Activated T-helper 1 cell treated with Interleukin-2 at 50 U/mL for 16 hours (primary cell): Measurements from ENCODE around the gene FLNA.
"Not testable (repeated sequence)": the region's sequence is repeated elsewhere in the genome, so short reads cannot be mapped to it uniquely, and the experiment has no call there.

ENCODE experiments used
- DNase-seq: peaks from one replicate; pipeline ENCODE4 v3.0.0-alpha.2; 2020; ENCODE audit warnings: low read depth

Gene FLNA

DNA sequence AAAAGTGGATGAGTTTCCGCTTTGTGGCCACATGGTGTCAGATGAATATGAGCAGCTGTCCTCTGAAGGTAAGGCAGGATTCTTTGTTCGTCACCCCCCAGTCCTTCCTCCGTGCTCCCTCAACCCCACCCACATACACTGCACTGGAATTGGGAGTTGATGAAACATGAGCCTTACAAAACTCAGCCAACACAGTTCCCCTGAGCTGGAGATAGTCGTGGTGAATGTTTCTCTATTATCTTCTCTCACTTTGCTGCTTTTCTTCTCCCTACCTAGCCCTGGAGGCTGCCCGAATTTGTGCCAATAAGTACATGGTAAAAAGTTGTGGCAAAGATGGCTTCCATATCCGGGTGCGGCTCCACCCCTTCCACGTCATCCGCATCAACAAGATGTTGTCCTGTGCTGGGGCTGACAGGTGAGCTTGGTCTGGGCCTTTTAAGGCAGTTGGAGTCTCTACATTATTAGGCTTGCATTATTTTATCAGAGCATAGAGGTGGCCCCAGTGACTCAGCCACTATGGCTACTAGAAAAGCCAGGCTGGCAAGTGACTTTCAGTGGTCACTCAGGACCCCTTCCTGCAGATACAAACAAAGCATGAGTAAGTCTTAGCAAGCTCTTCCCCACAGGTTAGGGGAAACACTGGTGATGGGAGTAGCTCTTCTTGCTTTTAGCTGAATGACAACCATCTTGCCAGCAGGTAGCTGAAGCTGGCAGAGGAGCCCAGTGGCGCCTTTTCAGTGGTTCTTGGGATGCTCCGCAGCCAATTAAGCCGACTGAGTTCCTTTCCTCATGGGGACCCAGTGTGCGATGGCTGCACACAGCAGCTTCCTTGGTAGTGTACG, 25.3 kb upstream of the FLNA start:
- no peak for DNase-seq

DNA sequence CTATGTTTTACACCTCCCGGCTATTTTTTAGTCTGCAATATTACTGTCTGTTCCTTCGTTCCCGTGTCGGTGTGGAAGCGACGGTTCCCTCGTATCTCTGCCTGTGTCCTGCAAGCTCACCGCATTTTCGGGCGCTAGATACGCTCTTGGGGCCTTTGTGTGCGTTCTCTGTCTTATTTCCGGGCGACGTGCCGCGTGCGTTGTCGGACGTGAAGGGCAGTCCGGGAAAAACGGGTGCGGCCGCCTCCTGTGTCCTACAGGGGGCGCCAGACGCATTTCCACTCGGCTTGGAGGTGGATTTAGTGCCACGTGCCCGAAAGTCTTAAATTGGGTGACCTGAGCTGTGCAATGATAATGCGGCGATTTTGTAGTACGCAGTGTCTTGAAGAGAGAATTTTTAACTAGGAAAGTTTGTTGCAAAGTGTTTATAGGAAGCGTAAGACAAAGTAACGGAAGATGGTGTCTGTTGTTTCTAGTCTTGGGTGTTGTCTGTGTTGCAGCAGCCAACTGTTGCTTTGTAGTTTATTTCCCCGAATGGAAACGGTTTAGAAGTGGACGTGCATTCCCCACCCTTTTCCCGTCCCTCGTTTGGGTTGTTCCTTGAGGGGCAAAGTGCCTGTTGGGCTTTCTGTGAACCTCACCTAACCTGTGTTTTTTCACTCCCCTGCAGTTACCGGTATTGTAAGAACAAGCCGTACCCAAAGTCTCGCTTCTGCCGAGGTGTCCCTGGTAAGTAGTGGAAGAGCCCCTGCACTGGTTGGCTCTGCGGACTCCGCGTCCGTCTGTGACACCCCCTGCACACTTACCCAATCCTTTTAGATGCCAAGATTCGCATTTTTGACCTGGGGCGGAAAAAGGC, 24.5 kb upstream of the FLNA start:
- DNase-seq: peak; percentile 69

DNA sequence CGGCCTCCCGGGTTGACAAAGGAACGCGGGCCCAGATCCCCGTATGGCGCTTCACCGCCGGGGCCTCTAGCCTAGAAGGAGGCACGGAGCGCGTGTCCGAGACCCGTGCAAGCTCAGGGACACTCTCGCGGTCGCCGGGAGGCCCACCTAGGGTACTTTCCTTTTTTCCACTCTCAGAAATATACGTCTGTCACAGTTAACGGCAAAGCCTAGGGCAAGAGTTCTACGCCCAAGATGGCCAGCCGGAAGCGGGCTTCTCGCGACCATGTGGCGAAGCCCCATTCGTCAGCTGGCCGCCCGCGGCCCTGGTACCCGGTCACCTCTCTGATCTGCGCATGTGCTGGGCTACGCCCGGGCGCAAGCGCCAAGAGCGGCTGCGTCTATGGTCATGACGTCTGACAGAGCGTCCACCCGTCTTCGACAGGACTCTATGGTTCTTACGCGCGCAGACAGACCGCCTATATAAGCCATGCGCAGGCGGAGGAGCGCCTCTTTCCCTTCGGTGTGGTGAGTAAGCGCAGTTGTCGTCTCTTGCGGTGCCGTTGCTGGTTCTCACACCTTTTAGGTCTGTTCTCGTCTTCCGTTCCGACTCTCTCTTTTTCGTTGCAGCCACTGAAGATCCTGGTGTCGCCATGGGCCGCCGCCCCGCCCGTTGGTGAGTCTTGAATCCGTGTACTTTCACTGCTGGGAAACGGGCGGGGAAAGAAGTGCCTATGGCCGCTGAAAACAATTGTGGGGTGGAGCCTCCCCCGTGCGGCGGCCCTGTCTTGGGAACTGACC, 23.6 kb upstream of the FLNA start, which contains the start of gene RPL10:
Gene RPL10, plus strand, starts transcription at position 490 of the 780 bp plus-strand sequence. Its CDS starts 143 bp downstream, at position 633.
- DNase-seq: peak; percentile 79

DNA sequence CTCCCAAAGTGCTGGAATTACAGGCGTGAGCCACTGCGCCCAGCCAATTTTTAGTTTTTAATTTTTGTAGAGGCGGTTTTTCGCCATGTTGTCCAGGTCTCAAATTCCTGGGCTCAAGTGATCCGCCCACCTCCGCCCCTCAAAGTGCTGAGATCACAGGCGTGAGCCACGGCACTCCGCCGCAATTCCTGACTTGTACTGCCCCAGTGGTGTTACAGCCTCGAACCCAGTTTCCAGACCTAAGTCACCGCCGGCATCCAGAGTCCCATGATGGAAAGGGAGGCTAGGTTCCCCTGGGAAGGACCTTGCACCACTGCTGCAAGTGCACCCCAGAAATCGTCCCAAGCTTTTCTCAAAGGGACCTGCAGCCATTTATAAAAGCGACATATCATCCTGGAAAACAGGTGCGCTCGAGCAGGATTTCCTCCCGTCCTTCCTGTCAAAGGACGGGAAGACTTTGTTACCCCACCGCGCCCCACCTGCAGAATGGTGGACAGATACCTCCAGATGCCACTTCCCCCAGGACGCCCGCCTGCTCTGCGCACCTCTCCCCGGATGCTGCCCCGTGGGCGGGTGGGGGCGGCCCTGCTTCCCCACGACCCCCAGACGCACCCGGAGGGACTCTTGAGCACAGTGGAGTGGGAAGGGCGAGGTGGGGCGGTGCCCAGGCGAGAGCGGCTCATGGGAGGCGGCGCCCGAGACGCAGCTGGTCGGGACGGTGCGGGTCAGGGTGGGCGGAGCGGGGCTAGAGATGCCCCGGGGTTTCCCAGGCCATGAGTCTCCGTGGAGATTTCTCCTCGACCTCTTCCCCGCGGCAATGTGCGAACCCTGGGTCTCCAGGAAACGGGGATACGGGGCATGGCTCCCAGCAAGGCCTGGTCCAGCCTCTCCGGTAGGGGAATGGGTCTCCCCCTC, 22.8 kb upstream of the FLNA start:
- peak; percentile 39 for DNase-seq

DNA sequence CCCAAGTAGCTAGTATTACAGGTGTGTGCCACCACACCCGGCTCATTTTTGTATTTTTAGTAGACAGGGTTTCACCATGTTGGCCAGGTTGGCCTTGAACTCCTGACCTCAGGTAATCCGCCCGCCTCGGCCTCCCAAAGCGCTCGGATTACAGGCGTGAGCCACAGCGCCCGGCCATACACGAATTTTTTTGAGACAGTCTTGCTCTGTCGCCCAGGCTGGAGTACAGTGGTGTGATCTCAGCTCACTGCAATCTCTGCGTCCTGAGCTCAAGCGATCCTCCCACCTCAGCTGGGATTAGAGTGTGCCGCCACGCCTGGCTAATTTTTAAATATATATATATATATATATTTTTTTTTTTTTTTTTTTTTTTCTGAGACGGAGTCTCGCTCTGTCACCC, 21.9 kb upstream of the FLNA start:
- not testable (repeated sequence) for DNase-seq

DNA sequence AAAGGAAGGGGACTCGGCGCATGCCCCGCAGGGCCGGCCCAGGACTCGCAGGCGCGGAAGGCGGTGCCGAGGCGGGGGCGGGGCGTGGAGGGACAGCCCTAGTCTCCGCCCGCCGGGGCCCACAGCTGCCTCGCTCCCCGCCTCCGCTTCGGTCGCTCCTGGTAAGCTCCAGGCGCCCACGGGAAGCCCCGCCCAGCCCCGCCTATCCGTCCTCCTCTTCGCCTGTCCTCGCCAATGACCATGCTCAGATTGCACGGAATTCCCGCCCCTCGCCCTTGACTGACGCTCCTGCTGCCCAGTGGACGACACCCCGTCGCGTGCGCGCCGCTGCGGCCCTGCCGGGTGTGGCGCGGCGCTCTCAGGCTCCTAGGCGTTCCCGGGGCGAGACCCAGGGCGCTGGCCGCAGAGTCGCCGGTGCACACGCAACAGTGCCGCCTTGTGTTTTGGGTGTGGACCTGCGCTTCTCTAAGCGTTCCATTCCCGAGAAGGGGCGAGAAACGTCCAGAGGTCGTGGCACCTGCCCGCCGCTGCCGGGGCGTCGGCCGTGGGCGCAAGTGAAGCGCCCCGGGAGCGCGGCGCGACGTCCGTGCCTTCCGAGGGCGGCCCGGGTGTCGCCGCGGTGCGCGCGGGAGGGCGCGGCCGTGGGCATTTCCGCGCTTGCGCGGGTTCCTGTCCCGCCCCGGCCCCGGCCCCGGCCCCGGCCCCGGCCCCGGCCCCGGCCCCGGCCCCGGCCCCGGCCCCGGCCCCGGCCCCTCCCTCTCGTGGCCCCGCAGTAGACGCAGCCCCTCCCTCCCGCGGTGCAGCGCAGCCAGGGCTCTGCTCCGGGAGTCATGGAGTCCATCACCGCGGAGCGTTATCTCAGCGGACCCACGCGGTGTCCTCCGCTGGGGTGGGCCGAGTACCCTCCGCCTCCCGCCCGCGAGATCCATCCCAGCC, 15.6 kb upstream of the FLNA start:
- not testable (repeated sequence) for DNase-seq

DNA sequence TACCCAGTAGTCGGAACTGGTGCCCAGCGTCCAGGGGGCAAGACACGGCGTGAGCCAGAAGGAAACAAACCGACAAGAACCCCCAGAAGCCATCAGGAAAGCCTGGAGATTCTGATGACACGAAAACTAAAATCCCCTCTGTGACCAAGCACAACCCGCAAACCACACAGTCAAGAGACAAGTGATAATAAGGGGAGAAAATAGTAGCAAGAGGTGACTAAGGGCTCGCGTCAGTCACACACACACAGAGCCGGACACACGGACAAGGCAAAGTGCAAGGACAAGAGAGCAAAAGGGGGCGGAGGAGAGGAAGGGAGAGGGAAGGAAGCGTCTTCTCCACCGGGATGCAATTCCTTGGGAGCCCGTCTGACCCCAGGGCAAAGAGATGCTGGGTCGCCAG, 14.2 kb upstream of the FLNA start:
- DNase-seq: not testable (repeated sequence)

DNA sequence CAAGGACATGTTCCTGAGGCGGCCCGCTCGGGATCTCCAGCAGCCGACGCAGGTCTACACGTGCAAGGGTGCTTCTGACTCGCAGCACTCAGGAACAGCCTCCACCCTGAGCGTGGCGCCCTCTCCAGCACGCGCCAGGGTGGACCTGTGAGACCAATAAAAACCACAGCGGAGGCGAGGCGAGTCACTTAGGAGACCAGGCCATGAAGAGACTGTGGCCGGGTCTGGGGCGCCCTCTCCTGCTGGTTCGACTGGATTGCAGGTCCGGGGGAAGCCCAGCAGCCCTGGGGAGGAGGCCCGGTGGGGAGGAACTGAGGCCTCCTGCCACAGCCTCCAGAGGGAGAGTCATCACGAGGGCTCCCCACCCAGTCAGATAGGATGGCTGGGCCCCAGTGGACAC, 13.7 kb upstream of the FLNA start:
- DNase-seq: not testable (repeated sequence)

DNA sequence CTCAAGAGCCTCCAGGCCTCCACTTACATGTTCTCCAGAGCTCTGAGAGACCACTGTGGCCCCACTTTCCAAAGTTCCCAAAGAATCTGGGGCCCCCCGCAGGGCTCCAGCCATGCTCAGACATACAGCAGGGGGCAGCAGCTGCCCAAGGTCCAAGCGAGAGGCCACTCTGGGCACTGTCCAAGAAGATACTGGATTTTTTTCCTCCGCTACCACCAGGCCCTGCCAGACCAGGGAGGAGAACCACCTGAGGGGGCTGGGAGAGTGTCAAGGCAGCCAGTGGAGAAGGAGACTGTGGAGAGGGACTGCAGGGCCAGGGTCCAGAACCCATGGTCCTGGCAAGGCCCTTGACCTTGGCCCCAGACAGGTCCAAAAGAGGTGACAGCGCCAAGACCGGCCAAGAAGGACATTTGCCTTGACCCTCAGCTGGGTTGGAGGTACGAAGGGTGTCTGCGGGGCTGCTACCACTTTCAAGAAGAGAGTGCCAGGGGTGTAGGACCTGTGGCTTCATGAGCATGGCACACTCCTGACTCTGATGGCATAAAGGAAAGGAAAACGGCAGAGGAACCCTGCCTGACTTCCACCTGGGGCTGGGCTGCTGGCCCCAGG, 10.0 kb upstream of the FLNA start:
- no peak for DNase-seq

DNA sequence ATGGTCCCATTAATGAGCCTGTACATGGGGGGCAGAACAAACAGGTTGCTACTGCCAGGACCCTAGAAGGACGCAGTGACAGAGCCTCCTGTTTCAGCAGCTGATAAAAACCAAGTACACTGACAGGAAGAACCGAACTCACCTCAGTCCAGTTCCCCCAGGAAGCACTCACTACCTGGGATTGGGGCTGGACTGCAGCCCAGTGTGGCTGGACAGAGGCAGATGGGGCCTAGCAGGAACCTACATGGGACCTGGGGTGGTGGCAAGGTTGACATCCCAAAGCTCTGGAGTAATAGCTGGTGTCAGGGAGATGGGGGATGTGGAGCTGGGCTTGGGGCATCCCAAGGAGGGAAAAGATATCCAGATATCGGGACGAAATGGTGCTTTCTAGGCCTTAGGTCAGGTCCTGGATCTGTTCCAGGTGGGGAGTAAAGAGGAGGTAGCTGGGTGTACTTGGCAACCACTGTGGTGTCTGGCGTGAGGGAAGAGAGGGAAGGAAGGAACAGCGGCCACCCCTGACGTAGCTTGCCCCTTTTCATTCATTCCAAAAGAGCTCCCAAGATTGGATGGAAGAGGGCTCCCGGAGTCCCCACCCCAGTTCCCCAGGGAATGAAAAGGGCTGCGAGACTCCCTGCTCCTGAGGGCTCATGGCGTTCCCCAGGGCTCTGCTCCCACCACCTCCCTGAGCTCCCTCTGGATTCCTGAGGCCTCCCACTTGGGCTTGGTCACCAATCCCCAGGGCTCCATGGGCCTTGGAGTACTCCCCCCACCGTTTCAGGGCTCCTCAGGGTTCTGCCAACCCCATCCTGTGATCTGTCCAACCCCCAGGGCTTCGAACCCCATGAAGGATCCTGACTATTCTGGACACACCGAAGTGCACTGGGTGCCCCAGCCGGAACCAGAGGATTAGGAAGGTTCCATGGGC, 9.2 kb upstream of the FLNA start:
- DNase-seq: no peak

DNA sequence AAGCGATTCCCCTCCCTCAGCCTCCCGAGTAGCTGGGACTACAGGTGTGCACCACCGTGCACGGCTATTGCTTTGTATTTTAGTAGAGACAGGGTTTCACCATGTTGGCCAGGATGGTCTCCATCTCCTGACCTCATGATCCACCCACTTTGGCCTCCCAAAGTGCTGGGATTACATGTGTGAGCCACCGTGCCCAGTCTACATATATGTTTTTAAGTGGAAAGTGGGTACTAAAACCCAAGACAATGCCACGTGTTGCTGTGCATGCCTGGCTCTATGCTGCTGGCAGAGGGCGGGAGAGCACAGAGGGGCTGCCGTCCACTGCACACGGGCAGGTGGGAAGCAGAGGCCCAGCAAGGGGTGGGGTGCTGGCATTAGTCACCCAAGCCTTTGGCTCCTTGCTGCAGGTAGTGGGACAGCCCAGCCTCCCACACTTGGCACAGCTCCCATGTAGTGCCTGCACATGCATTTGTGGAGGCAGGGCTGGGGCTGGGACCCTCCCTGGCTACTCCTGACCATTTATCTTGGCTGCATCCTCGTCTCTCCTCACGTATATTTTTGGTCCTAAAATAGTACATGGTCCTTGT, 8.1 kb upstream of the FLNA start:
- DNase-seq: no peak

DNA sequence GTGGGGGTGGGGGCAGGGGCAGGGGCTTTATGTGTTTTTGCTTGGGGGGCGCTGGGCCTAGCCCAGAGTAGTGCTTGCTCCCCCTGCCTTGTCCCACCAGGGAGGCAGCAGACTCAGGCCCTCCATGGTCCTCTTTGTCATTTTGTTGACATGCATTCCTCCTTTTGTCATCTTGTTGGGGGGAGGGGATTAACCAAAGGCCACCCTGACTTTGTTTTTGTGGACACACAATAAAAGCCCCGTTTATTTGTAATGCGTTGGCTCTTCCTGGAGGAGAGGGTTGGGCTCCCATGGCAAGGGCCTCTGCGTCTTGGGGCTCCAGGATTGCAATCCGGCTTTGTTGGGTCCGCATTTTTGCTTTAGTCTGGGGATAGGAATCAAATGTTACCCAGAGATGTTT, 6.8 kb upstream of the FLNA start:
- no peak for DNase-seq

DNA sequence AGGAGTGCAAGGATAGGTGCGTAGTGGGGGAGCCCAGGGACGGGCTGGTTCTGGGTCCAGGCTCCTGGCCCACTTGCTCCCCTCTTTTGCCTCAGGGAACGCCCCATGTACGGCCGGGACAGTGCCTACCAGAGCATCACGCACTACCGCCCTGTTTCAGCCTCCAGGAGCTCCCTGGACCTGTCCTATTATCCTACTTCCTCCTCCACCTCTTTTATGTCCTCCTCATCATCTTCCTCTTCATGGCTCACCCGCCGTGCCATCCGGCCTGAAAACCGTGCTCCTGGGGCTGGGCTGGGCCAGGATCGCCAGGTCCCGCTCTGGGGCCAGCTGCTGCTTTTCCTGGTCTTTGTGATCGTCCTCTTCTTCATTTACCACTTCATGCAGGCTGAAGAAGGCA, 6.4 kb upstream of the FLNA start:
- no peak for DNase-seq

DNA sequence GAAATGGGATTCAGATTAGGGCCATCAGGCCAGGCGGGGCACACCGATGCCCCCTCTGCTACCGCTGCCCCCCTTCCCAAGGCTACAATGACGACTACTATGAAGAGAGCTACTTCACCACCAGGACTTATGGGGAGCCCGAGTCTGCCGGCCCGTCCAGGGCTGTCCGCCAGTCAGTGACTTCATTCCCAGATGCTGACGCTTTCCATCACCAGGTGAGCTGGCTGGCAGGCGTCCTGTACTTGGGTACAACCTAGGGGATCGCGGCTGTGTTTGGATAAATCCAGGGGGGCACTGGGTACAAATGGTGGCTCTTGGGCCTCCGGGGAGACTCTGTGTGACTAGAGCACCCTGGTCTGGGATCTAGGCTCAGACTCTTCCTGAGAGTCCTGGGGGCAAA, 5.7 kb upstream of the FLNA start:
- no peak for DNase-seq

DNA sequence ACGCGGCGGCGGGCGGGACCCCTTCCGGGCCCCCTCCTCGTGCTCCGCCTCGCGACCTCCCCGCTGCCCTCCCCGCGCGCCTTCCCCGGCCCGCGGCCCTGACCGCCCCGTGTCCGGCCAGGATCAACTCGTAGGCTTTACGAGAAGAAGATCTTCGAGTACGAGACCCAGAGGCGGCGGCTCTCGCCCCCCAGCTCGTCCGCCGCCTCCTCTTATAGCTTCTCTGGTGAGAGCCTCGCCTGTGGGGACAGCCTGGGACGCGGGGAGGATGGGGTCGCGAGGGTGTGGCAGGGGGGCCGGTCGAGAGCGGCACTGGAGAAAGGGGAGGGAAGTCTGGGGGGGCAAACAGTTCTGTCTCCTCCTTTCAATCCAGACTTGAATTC, 5.1 kb upstream of the FLNA start:
- DNase-seq: no peak

DNA sequence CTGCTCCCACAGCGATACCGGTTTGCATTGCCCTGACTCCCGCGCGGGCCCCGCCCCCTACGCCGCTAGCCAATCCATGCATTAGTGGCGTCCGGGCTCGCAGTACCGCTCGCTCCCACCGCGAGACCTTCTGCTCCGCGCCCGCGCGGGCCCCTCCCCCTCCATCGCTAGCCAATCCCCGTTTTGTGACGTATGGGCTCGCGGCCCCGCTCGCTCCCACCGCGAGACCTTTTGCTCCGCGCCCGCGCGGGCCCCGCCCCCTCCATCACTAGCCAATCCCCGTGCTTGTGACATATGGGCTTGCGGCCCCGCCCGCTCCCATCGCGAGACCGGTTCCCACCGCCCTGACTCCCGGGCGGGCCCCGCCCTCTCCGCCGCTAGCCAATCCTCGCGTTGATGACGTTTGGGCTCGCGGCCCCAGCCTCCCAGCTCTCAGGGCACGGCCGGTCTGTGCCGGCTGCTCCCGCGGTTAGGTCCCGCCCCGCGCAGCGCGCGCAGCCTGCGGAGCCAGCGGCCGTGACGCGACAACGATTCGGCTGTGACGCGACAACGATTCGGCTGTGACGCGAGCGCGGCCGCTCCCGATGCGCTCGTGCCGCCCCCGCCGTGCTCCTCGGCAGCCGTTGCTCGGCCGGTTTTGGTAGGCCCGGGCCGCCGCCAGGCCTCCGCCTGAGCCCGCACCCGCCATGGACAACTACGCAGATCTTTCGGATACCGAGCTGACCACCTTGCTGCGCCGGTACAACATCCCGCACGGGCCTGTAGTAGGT, 4.5 kb upstream of the FLNA start, which contains the start of gene EMD:
Gene EMD, plus strand, starts transcription at position 497 of the 770 bp plus-strand sequence. Its CDS starts 190 bp downstream, at position 687.
- DNase-seq: peak; percentile 95
